Neural progenitor cell (in vitro differentiated cells): ENCODE measurements around the gene IFT88.

ENCODE experiments used
- EZH2 ChIP-seq: fragments of 200-600 bp; sonication (generic); IDR thresholded peaks from 2 replicates; pipeline ENCODE4 v1.6.1; 2017; ENCODE audit warnings: antibody characterized with exemption, mild to moderate bottlenecking, moderate library complexity
- EZH2phosphoT487 ChIP-seq: fragments of 200-600 bp; sonication (generic); IDR thresholded peaks from 2 replicates; pipeline ENCODE4 v1.6.1; 2017; ENCODE audit warnings: antibody characterized with exemption
- TF ChIP-seq, protein P1 (sequence below): fragments of 200-600 bp; sonication (generic); IDR thresholded peaks from 2 replicates; pipeline ENCODE4 v1.5.1; 2017; ENCODE audit warnings: antibody characterized with exemption, mild to moderate bottlenecking

- TF ChIP-seq, protein P1, sequence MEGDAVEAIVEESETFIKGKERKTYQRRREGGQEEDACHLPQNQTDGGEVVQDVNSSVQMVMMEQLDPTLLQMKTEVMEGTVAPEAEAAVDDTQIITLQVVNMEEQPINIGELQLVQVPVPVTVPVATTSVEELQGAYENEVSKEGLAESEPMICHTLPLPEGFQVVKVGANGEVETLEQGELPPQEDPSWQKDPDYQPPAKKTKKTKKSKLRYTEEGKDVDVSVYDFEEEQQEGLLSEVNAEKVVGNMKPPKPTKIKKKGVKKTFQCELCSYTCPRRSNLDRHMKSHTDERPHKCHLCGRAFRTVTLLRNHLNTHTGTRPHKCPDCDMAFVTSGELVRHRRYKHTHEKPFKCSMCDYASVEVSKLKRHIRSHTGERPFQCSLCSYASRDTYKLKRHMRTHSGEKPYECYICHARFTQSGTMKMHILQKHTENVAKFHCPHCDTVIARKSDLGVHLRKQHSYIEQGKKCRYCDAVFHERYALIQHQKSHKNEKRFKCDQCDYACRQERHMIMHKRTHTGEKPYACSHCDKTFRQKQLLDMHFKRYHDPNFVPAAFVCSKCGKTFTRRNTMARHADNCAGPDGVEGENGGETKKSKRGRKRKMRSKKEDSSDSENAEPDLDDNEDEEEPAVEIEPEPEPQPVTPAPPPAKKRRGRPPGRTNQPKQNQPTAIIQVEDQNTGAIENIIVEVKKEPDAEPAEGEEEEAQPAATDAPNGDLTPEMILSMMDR: no peak
- TF ChIP-seq EZH2 (no peak), EZH2phosphoT487 (no peak)
Observed at GRCh38 chr13:20684546-20684945, 117.6 kb downstream of the IFT88 start.
